OCI-LY3 (cell line): Measurements from ENCODE around the gene NID1.

Experiments used
- H2AFZ ChIP-seq: fragments of 200-600, 300-600 bp; shearing (Covaris generic); 2 replicates; pipeline ENCODE4 v1.6.0; 2014; ENCODE audit warnings: antibody characterized with exemption, low read depth, low read length
- H3K27ac ChIP-seq: fragments of 200-600, 300-600 bp; sonication (generic); 2 replicates; pipeline ENCODE4 v1.5.1; 2014; ENCODE audit warnings: mild to moderate bottlenecking, low read length, moderate library complexity, mixed read lengths
- H3K27me3 ChIP-seq: fragments of 200-600, 300-600 bp; sonication (generic); 2 replicates; pipeline ENCODE4 v1.6.1; 2014; ENCODE audit warnings: low read depth, low read length, mixed read lengths
- H3K36me3 ChIP-seq: fragments of 200-600, 300-600 bp; sonication (generic); replicated peaks from 2 replicates; pipeline ENCODE3; 2014; ENCODE audit warnings: low read depth, low read length, mixed read lengths
- H3K4me1 ChIP-seq: fragments of 300-600, 200-600 bp; sonication (generic); 2 replicates; pipeline ENCODE4 v1.6.1; 2014; ENCODE audit warnings: low read length, mixed read lengths
- H3K4me2 ChIP-seq: fragments of 200-600, 300-600 bp; sonication (generic); 2 replicates; pipeline ENCODE4 v1.6.1; 2014; ENCODE audit warnings: low read length, mixed read lengths
- H3K4me3 ChIP-seq: fragments of 300-600, 200-600 bp; sonication (generic); 2 replicates; pipeline ENCODE4 v1.5.1; 2014; ENCODE audit warnings: antibody characterized with exemption, mild to moderate bottlenecking, low read length, moderate library complexity
- H3K79me2 ChIP-seq: fragments of 300-600, 200-600 bp; shearing (Covaris generic); 2 replicates; pipeline ENCODE4 v1.6.1; 2014; ENCODE audit warnings: mild to moderate bottlenecking, low read length, mixed read lengths
- H3K9ac ChIP-seq: fragments of 300-600, 200-600 bp; shearing (Covaris generic); 2 replicates; pipeline ENCODE4 v1.6.0; 2014; ENCODE audit warnings: mild to moderate bottlenecking, low read length, moderate library complexity
- H3K9me3 ChIP-seq: fragments of 200-600, 300-600 bp; shearing (Covaris generic); 2 replicates; pipeline ENCODE4 v1.6.1; 2014; ENCODE audit warnings: low read length, mixed read lengths; ENCODE audit not compliant: insufficient read depth
- H4K20me1 ChIP-seq: fragments of 200-600, 300-600 bp; sonication (generic); 2 replicates; pipeline ENCODE4 v1.6.1; 2016; ENCODE audit warnings: low read length, mixed read lengths; ENCODE audit not compliant: insufficient read depth
- CTCF ChIP-seq: fragments of 200-600, 300-600 bp; sonication (generic); IDR thresholded peaks from 2 replicates; pipeline ENCODE4 v1.5.1; 2014; ENCODE audit warnings: antibody characterized with exemption, low read length, low read depth
- EZH2phosphoT487 ChIP-seq: fragments of 200-600 bp; shearing (Covaris generic); IDR thresholded peaks from 2 replicates; pipeline ENCODE4 v1.6.1; 2018; ENCODE audit warnings: antibody characterized with exemption, mixed run types, low read depth

Gene NID1

GRCh38 chr1:236089046-236089773 lies 24.3 kb upstream of the NID1 start:
- no peak overlapping the region for H3K9ac ChIP-seq
- TF ChIP-seq EZH2phosphoT487 (no peak), CTCF (no peak)
- H3K79me2 ChIP-seq = no peaks in the 10 kb centered on the region
- no peak overlapping the region for H2AFZ ChIP-seq
- no peaks in the 10 kb centered on the region for H4K20me1 ChIP-seq
- no peak overlapping the region for H3K27ac ChIP-seq
- no peaks in the 10 kb centered on the region for H3K9me3 ChIP-seq
- H3K4me3 ChIP-seq = no peak overlapping the region
- peaks cover 11% of the 10 kb centered on the region; the same call in 1 of the 2 replicates for H3K27me3 ChIP-seq
- H3K4me2 ChIP-seq = no peak overlapping the region
- no peaks in the 10 kb centered on the region for H3K4me1 ChIP-seq
- no peaks in the 10 kb centered on the region for H3K36me3 ChIP-seq

- Histone ChIP-seq H3K79me2 (no peaks in the 10 kb centered on the region), H2AFZ (peak overlapping the region; percentile 18; the same call in 1 of the 2 replicates), H3K27me3 (peaks cover 3% of the 10 kb centered on the region; the same call in 1 of the 2 replicates), H3K9me3 (no peaks in the 10 kb centered on the region), H3K4me1 (no peaks in the 10 kb centered on the region), H3K9ac (no peak overlapping the region), H3K36me3 (no peaks in the 10 kb centered on the region), H3K4me2 (no peak overlapping the region), H4K20me1 (no peaks in the 10 kb centered on the region), H3K4me3 (no peak overlapping the region), H3K27ac (no peak overlapping the region)
- no peak for TF ChIP-seq CTCF
- no peak for TF ChIP-seq EZH2phosphoT487
These were observed 21.6 kb upstream of the NID1 start for GRCh38 chr1:236086537-236086936.

GRCh38 chr1:236085545-236086159 lies 20.8 kb upstream of the NID1 start:
- H3K36me3 ChIP-seq = no peaks in the 10 kb centered on the region
- peaks cover 3% of the 10 kb centered on the region; the same call in 1 of the 2 replicates for H3K27me3 ChIP-seq
- no peaks in the 10 kb centered on the region for H3K9me3 ChIP-seq
- H3K79me2 ChIP-seq = no peaks in the 10 kb centered on the region
- H3K27ac ChIP-seq = no peak overlapping the region
- TF ChIP-seq EZH2phosphoT487 = no peak
- TF ChIP-seq CTCF = no peak
- H3K4me2 ChIP-seq = no peak overlapping the region
- no peak overlapping the region for H3K4me3 ChIP-seq
- H4K20me1 ChIP-seq = no peaks in the 10 kb centered on the region
- no peak overlapping the region for H3K9ac ChIP-seq
- H3K4me1 ChIP-seq = no peaks in the 10 kb centered on the region
- no peak overlapping the region for H2AFZ ChIP-seq

GRCh38 chr1:236084386-236084730 lies 19.5 kb upstream of the NID1 start:
- H2AFZ ChIP-seq = no peak overlapping the region
- peaks cover 3% of the 10 kb centered on the region; the same call in 1 of the 2 replicates for H3K27me3 ChIP-seq
- no peak overlapping the region for H3K4me2 ChIP-seq
- H3K4me1 ChIP-seq = no peaks in the 10 kb centered on the region
- no peaks in the 10 kb centered on the region for H3K79me2 ChIP-seq
- no peak overlapping the region for H3K27ac ChIP-seq
- no peak overlapping the region for H3K9ac ChIP-seq
- no peak for TF ChIP-seq CTCF
- TF ChIP-seq EZH2phosphoT487 = no peak
- H4K20me1 ChIP-seq = no peaks in the 10 kb centered on the region
- H3K4me3 ChIP-seq = no peak overlapping the region
- no peaks in the 10 kb centered on the region for H3K36me3 ChIP-seq
- H3K9me3 ChIP-seq = no peaks in the 10 kb centered on the region
